ENCODE data around the gene SNX30.

GRCh38 chr9:112858625-112859147 is 108.1 kb downstream of the SNX30 start:
- TF ChIP-seq CTCF (IDR thresholded peaks at IDR 0.05): no peak
- no peak for TF ChIP-seq POLR2A (IDR thresholded peaks at IDR 0.05)

Measured in esophagus squamous epithelium (tissue), 4 donors.